ENCODE measurements around the gene HCN3.

DNA sequence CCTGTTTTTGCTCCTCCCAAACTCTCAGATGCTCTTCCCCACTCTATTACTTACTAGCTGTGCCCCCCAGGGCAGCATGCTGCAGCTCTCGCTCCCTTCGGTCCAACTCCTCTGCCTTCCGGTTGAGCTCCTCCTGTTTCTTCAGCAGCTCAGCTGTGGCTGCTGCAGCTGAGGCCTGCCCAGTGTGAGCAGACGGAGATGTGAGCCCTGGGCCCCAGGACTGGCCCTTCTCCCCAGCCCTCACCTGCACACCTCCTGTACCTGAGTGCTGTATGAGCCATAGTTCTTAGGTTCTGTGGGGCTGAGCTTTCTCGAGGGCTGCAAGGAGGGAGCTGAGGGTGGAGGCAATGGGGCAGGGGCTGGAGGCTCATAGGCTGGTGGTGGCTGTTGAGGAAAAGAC lies 17.0 kb upstream of the HCN3 start:
- TF ChIP-seq POLR2A (IDR thresholded peaks at IDR 0.05) (no peak), CTCF (IDR thresholded peaks at IDR 0.05) (no peak)

Data from testis (tissue), 2 donors.